HepG2 (cell line): ENCODE results near the gene VAMP5. TPM values are rescaled to one million over a fixed set of nuclear protein-coding genes. Genes with fewer than 3 reads are reported as not detected.
A peak's percentile ranks its signal among the peaks of the same experiment; 100 is the strongest.

Source experiments
- BCL6 ChIP-seq: IDR thresholded peaks from 2 replicates; pipeline ENCODE4 v1.6.1; 2016; ENCODE audit warnings: missing genetic modification reagents, missing compliant biosample characterization
- CBX2 ChIP-seq, 2 experiments: fragments of 200-600 bp in 1 of 2; sonication (generic); formaldehyde crosslinking in 1 of 2; IDR thresholded peaks; 2 replicates each; pipeline versions ENCODE4 v1.7.0 to v1.8.1; 2018 to 2022; ENCODE audit warnings: low read depth in 2 of 2, low read length in 1 of 2, mild to moderate bottlenecking in 1 of 2, missing genetic modification reagents in 1 of 2
- CENPBD1 ChIP-seq: sonication (generic); formaldehyde crosslinking; IDR thresholded peaks from 2 replicates; pipeline ENCODE4 v1.8.0; 2022; ENCODE audit warnings: missing genetic modification reagents, low read depth, mild to moderate bottlenecking, borderline replicate concordance
- ETV5 ChIP-seq: IDR thresholded peaks from 2 replicates; pipeline ENCODE4 v1.6.1; 2018; ENCODE audit warnings: missing biosample characterization, missing genetic modification reagents, inconsistent platforms, borderline replicate concordance
- FOXP1 ChIP-seq, 2 experiments: fragments of 450-650 bp in 1 of 2; IDR thresholded peaks; 2 replicates each; pipeline ENCODE4 v1.6.1; 2017 to 2018; ENCODE audit warnings: antibody characterized with exemption in 1 of 2
- HINFP ChIP-seq: sonication (generic); formaldehyde crosslinking; IDR thresholded peaks from 2 replicates; pipeline ENCODE4 v1.4.0; 2020; ENCODE audit warnings: low read depth, mild to moderate bottlenecking, missing genetic modification reagents
- HNRNPL ChIP-seq: fragments of 200-400 bp; formaldehyde crosslinking; IDR thresholded peaks from 2 replicates; pipeline ENCODE4 v1.6.1; 2017; ENCODE audit warnings: mild to moderate bottlenecking, low read depth, low read length
- JUN ChIP-seq: sonication (generic); formaldehyde crosslinking; IDR thresholded peaks from 2 replicates; pipeline ENCODE4 v1.4.0; 2020; ENCODE audit warnings: mild to moderate bottlenecking, missing genetic modification reagents
- MAFG ChIP-seq: sonication (generic); formaldehyde crosslinking; IDR thresholded peaks from 2 replicates; pipeline ENCODE4 v1.5.1; 2020; ENCODE audit warnings: mild to moderate bottlenecking, missing genetic modification reagents
- MTA3 ChIP-seq: sonication (generic); formaldehyde crosslinking; IDR thresholded peaks from 2 replicates; pipeline ENCODE4 v1.4.0; 2020; ENCODE audit warnings: missing genetic modification reagents
- NR2F1 ChIP-seq, 2 experiments: fragments of 450-650 bp in 1 of 2; formaldehyde crosslinking in 1 of 2; IDR thresholded peaks; 2 replicates each; pipeline versions ENCODE4 v1.5.0 to v1.6.1; 2016 to 2020; ENCODE audit warnings: mild to moderate bottlenecking in 1 of 2, missing compliant biosample characterization in 1 of 2, missing genetic modification reagents in 1 of 2, moderate library complexity in 1 of 2
- NRL ChIP-seq: sonication (generic); formaldehyde crosslinking; IDR thresholded peaks from 2 replicates; pipeline ENCODE4 v1.5.0; 2020; ENCODE audit warnings: missing genetic modification reagents, mild to moderate bottlenecking, moderate library complexity, borderline replicate concordance
- SNAPC2 ChIP-seq: sonication (generic); formaldehyde crosslinking; IDR thresholded peaks from 2 replicates; pipeline ENCODE4 v1.8.1; 2022; ENCODE audit warnings: mild to moderate bottlenecking, missing genetic modification reagents
- ZBTB2 ChIP-seq: sonication (generic); formaldehyde crosslinking; IDR thresholded peaks from 2 replicates; pipeline ENCODE4 v1.8.0; 2022; ENCODE audit warnings: low read depth, missing genetic modification reagents
- ZBTB26 ChIP-seq: IDR thresholded peaks from 2 replicates; pipeline ENCODE4 v1.6.1; 2016; ENCODE audit warnings: missing compliant biosample characterization, missing genetic modification reagents, borderline replicate concordance
- ZC3H13 ChIP-seq: sonication (generic); formaldehyde crosslinking; IDR thresholded peaks from 2 replicates; pipeline ENCODE4 v1.8.1; 2023; ENCODE audit warnings: mild to moderate bottlenecking, missing genetic modification reagents, moderate library complexity
- ZFP1 ChIP-seq: IDR thresholded peaks from 2 replicates; pipeline ENCODE4 v1.6.1; 2016
- ZNF280D ChIP-seq: sonication (generic); formaldehyde crosslinking; IDR thresholded peaks from 2 replicates; pipeline ENCODE4 v1.5.1; 2020; ENCODE audit warnings: mild to moderate bottlenecking, missing genetic modification reagents
- ZNF44 ChIP-seq: sonication (generic); formaldehyde crosslinking; IDR thresholded peaks from 2 replicates; pipeline ENCODE4 v1.5.1; 2020; ENCODE audit warnings: mild to moderate bottlenecking, missing genetic modification reagents
- ZNF777 ChIP-seq: sonication (generic); formaldehyde crosslinking; IDR thresholded peaks from 2 replicates; pipeline ENCODE4 v1.4.0; 2020; ENCODE audit warnings: missing genetic modification reagents
- ZNF790 ChIP-seq: sonication (generic); formaldehyde crosslinking; IDR thresholded peaks from 2 replicates; pipeline ENCODE4 v1.8.0; 2022; ENCODE audit warnings: missing genetic modification reagents, mild to moderate bottlenecking, borderline replicate concordance
- polyA plus RNA-seq, 8 experiments: library from polyadenylated mRNA; depleted of rRNA in 3 of 8; stranded (reverse) in 7 of 8; unstranded in 1 of 8; fragments of >200 nt; fragmentation: Illumina TruSeq in 4 of 8; extraction: Trizol in 4 of 8; gene quantifications; 2 replicates each; pipeline versions ENCODE4 v1.2.1 to v1.2.3, GENCODE V29; 2011 to 2016; ENCODE audit warnings: low read depth in 4 of 8, missing spikeins in 1 of 8, mixed read lengths in 1 of 8; ENCODE audit not compliant: insufficient read depth in 1 of 8
- total RNA-seq, 5 experiments: library from RNA; depleted of rRNA; stranded (reverse); fragments of >200 nt; fragmentation: Illumina TruSeq; extraction: Trizol; gene quantifications; 2 replicates each; pipeline ENCODE4 v1.2.3, GENCODE V29; 2016; ENCODE audit warnings: low read depth in 1 of 5

Gene VAMP5
- total and polyA plus RNA-seq, 2 of the 13 experiments (the other 11 are each of a cell fraction or from before 2014, with no cell fraction given), result 7.2 to 56.7 TPM

- TF ChIP-seq ZBTB2 (CRISPR knock-in tag) (no peak), SNAPC2 (CRISPR knock-in tag) (peak; percentile 42; the same call in 1 of the 2 replicates), ZNF44 (CRISPR knock-in tag) (0 out of 2 replicates have a peak, but pooled peaks have one; percentile 45), CENPBD1 (CRISPR knock-in tag) (no peak), NRL (no peak), FOXP1 (IDR thresholded peaks at IDR 0.05) (no peak), FOXP1 (CRISPR knock-in tag; IDR thresholded peaks at IDR 0.05) (peak; percentile 75), ZNF280D (CRISPR knock-in tag) (no peak), CBX2 (IDR thresholded peaks at IDR 0.05; ENCODE audit: low read depth, low read length) (no peak), CBX2 (CRISPR knock-in tag; IDR thresholded peaks at IDR 0.05; ENCODE audit: low read depth) (no peak), ETV5 (CRISPR knock-in tag) (peak; percentile 70; the same call in 1 of the 2 replicates), MTA3 (no peak), NR2F1 (CRISPR knock-in tag; IDR thresholded peaks at IDR 0.05) (peak; percentile 58 to 79), ZNF777 (CRISPR knock-in tag) (no peak), ZBTB26 (CRISPR knock-in tag) (peak; percentile 100), ZC3H13 (no peak), HINFP (no peak; the same call in 1 of the 2 replicates), MAFG (0 out of 2 replicates have a peak, but pooled peaks have one; percentile 63), ZNF790 (CRISPR knock-in tag) (no peak), BCL6 (CRISPR knock-in tag) (peak; percentile 71), ZFP1 (CRISPR knock-in tag) (no peak), JUN (no peak; the same call in 1 of the 2 replicates), HNRNPL (no peak)
Observed at GRCh38 chr2:85589982-85590791, 6.0 kb downstream of the VAMP5 start (continued).
